Activated CD4-positive, alpha-beta T cell treated with anti-CD3 and anti-CD28 coated beads for 1 hour (primary cell): Measurements from ENCODE around the gene NAGK.
"Not testable (repeated sequence)": the region's sequence is repeated elsewhere in the genome, so short reads cannot be mapped to it uniquely, and the experiment has no call there.

Experiments
- DNase-seq: peaks from one replicate; pipeline ENCODE4 v3.0.0-alpha.2; 2020

NAGK gene

GRCh38 chr2:71070294-71071093, 2.0 kb downstream of the NAGK start:
- DNase-seq: no peak

- peak; percentile 34 for DNase-seq
Observed at GRCh38 chr2:71071681-71072398, 3.4 kb downstream of the NAGK start.

- no peak for DNase-seq
Observed at GRCh38 chr2:71072492-71072891, 4.0 kb downstream of the NAGK start.

- DNase-seq: no peak
Observed at GRCh38 chr2:71073475-71073874, 5.0 kb downstream of the NAGK start.

- DNase-seq: no peak
Observed at GRCh38 chr2:71074893-71075395, 6.5 kb downstream of the NAGK start.

GRCh38 chr2:71078624-71079023, 10.2 kb downstream of the NAGK start:
- DNase-seq: no peak

GRCh38 chr2:71082402-71083252, 14.2 kb downstream of the NAGK start:
- DNase-seq: no peak

- not testable (repeated sequence) for DNase-seq
Observed at GRCh38 chr2:71083297-71083696, 14.8 kb downstream of the NAGK start.

GRCh38 chr2:71083752-71084312, 15.4 kb downstream of the NAGK start:
- not testable (repeated sequence) for DNase-seq

GRCh38 chr2:71085325-71086003, 17.0 kb downstream of the NAGK start:
- DNase-seq: not testable (repeated sequence)

GRCh38 chr2:71089475-71089874, 21.0 kb downstream of the NAGK start:
- DNase-seq: not testable (repeated sequence)

- DNase-seq: not testable (repeated sequence)
Observed at GRCh38 chr2:71091808-71092207, 23.4 kb downstream of the NAGK start.

- DNase-seq: not testable (repeated sequence)
Observed at GRCh38 chr2:71092491-71093260, 24.2 kb downstream of the NAGK start.

GRCh38 chr2:71100195-71100964, 31.9 kb downstream of the NAGK start:
- DNase-seq: peak; percentile 10

- DNase-seq: no peak
Observed at GRCh38 chr2:71101656-71102055, 33.2 kb downstream of the NAGK start.

GRCh38 chr2:71102981-71103681, 34.7 kb downstream of the NAGK start:
- DNase-seq: no peak

- DNase-seq: no peak
Observed at GRCh38 chr2:71103809-71104208, 35.4 kb downstream of the NAGK start.

- DNase-seq: not testable (repeated sequence)
Observed at GRCh38 chr2:71106463-71106862, 38.0 kb downstream of the NAGK start.

GRCh38 chr2:71108091-71108490, 39.6 kb downstream of the NAGK start:
- no peak for DNase-seq

- DNase-seq: no peak
Observed at GRCh38 chr2:71113843-71114242, 45.4 kb downstream of the NAGK start.
